ENCODE results near the gene SLC22A25.

DNA sequence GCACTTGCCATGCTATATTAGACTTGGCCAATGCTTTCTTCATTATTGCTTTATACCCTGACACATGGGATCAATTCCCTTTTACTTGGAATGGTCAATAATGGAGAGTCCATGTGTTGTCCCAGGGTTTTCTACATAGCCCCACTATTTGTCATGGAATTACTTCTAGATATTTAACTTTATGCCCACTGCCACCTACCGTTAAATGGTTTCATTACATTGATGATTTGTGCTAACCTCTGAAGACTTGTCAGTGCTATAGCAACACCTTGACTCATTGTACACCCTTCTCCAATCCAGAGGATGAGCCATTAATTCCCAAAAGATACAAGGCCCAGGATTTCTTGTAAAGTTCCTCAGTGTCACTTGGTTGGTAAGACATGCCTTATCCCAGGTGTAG is 31.4 kb upstream of the SLC22A25 start:
- TF ChIP-seq POLR2AphosphoS5 (IDR thresholded peaks at IDR 0.05; ENCODE audit: low read length) (no peak), STAT1 (conservative IDR thresholded peaks at IDR 0.05) (no peak), NRF1 (conservative IDR thresholded peaks at IDR 0.05; ENCODE audit: low read depth, low read length) (no peak), CTCF (IDR thresholded peaks at IDR 0.05 in 2 of 3, conservative IDR thresholded peaks at IDR 0.05 in 1 of 3; ENCODE audit: control insufficient read depth in 2 of 3, extremely low read depth in 1 of 3, insufficient read depth in 1 of 3, low read depth in 3 of 3, low read length in 3 of 3) (no peak; a peak in 1 of 6 replicates), YY1 (IDR thresholded peaks at IDR 0.05; ENCODE audit: low read depth, low read length) (no peak), TARDBP (IDR thresholded peaks at IDR 0.05; ENCODE audit: borderline replicate concordance) (no peak), MAX (IDR thresholded peaks at IDR 0.05; ENCODE audit: low read depth, low read length) (no peak), BACH1 (IDR thresholded peaks at IDR 0.05; ENCODE audit: borderline replicate concordance) (no peak), BRCA1 (IDR thresholded peaks at IDR 0.05; ENCODE audit: low read depth, low read length) (no peak), NR2C2 (IDR thresholded peaks at IDR 0.05; ENCODE audit: borderline replicate concordance, control insufficient read depth, insufficient read length, low read depth) (no peak), FOS (IDR thresholded peaks at IDR 0.05; ENCODE audit: borderline replicate concordance, extremely low read depth, insufficient read length) (no peak)

Data from GM12878 (cell line).